GM23248 (cell line): ENCODE data around the gene ZNF200.

Experiments
- EZH2 ChIP-seq: fragments of 200-600 bp; sonication (generic); IDR thresholded peaks from 2 replicates; pipeline ENCODE4 v1.6.1; 2018; ENCODE audit warnings: antibody characterized with exemption, mild to moderate bottlenecking; ENCODE audit not compliant: insufficient read depth, poor library complexity, severe bottlenecking
- EZH2phosphoT487 ChIP-seq: fragments of 200-600 bp; sonication (generic); IDR thresholded peaks from 2 replicates; pipeline ENCODE4 v1.6.1; 2018; ENCODE audit warnings: antibody characterized with exemption, moderate library complexity, mild to moderate bottlenecking, low read depth; ENCODE audit not compliant: insufficient read depth

DNA sequence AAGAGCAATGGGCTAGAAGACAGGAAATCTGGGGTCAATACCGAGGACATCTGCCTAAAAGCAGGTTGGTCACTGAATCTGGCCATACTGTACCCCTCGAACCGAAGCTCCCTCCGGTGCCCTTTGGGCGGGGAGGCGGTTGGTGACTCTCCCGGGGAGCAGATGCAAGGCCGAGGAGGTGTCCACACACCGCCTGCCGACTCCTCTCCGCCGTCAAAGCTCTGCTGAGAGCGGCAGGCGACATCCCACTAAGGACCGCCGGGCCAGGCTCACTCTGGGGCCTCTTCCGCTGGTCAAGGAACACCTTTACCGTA, 458 bp downstream of the ZNF200 start:
- no peak for TF ChIP-seq EZH2
- TF ChIP-seq EZH2phosphoT487, result no peak
